OCI-LY1 (cell line): ENCODE results near the gene KRT16.

Experiments
- H2AFZ ChIP-seq: fragments of 200-600 bp; sonication (generic), shearing (Covaris generic); 2 replicates; pipeline ENCODE4 v1.6.0; 2014; ENCODE audit warnings: antibody characterized with exemption, mild to moderate bottlenecking, low read length
- H3F3A ChIP-seq: fragments of 200-600 bp; sonication (generic), shearing (Covaris generic); 2 replicates; pipeline ENCODE4 v1.6.0; 2014; ENCODE audit warnings: mild to moderate bottlenecking, antibody characterized with exemption, low read length, moderate library complexity; ENCODE audit not compliant: insufficient read depth
- H3K27ac ChIP-seq: fragments of 200-600 bp; sonication (generic); 2 replicates; pipeline ENCODE4 v1.5.1; 2014; ENCODE audit warnings: low read length, mixed run types, mild to moderate bottlenecking, low read depth; ENCODE audit not compliant: poor library complexity, severe bottlenecking
- H3K27me3 ChIP-seq: fragments of 200-600 bp; sonication (generic); 2 replicates; pipeline ENCODE4 v1.6.0; 2014; ENCODE audit warnings: antibody characterized with exemption, mild to moderate bottlenecking, low read length, moderate library complexity; ENCODE audit not compliant: insufficient read depth
- H3K36me3 ChIP-seq: fragments of 200-600 bp; sonication (generic); 2 replicates; pipeline ENCODE4 v1.6.1; 2014; ENCODE audit warnings: mild to moderate bottlenecking, antibody characterized with exemption, low read length, moderate library complexity, mixed read lengths; ENCODE audit not compliant: insufficient read depth
- H3K4me1 ChIP-seq: fragments of 200-600 bp; sonication (generic); 2 replicates; pipeline ENCODE4 v1.5.1; 2014; ENCODE audit warnings: mild to moderate bottlenecking, low read length, moderate library complexity; ENCODE audit not compliant: insufficient read depth, severe bottlenecking
- H3K4me2 ChIP-seq: fragments of 200-600 bp; sonication (generic), shearing (Covaris generic); 2 replicates; pipeline ENCODE4 v1.6.1; 2014; ENCODE audit warnings: low read length
- H3K4me3 ChIP-seq: fragments of 200-600 bp; sonication (generic); 2 replicates; pipeline ENCODE4 v1.5.1; 2014; ENCODE audit warnings: low read length, low read depth, mild to moderate bottlenecking, mixed read lengths; ENCODE audit not compliant: poor library complexity, severe bottlenecking
- H3K79me2 ChIP-seq: fragments of 200-600 bp; shearing (Covaris generic); 2 replicates; pipeline ENCODE4 v1.6.1; 2016; ENCODE audit warnings: mixed run types, low read length, mixed read lengths; ENCODE audit not compliant: insufficient read depth
- H3K9ac ChIP-seq: fragments of 200-600 bp; sonication (generic), shearing (Covaris generic); 2 replicates; pipeline ENCODE4 v1.6.1; 2014; ENCODE audit warnings: mild to moderate bottlenecking, low read length, mixed read lengths
- H3K9me2 ChIP-seq: fragments of 200-600 bp; sonication (generic), shearing (Covaris generic); 2 replicates; pipeline ENCODE4 v1.6.1; 2014; ENCODE audit warnings: low read depth, mild to moderate bottlenecking, low read length, mixed read lengths
- H3K9me3 ChIP-seq: fragments of 200-600 bp; shearing (Covaris generic); 2 replicates; pipeline ENCODE4 v1.6.1; 2014; ENCODE audit warnings: low read length, mixed read lengths
- H4K20me1 ChIP-seq: fragments of 200-600 bp; sonication (generic), shearing (Covaris generic); 2 replicates; pipeline ENCODE4 v1.6.0; 2016; ENCODE audit warnings: mild to moderate bottlenecking, low read length; ENCODE audit not compliant: insufficient read depth
- EZH2 ChIP-seq: fragments of 200-600 bp; sonication (generic), shearing (Covaris generic); IDR thresholded peaks from 2 replicates; pipeline ENCODE4 v1.8.0; 2017; ENCODE audit warnings: borderline replicate concordance, mixed run types, mild to moderate bottlenecking, antibody characterized with exemption, low read length, moderate library complexity, mixed read lengths
- TF ChIP-seq, protein P1 (sequence below): fragments of 200-600 bp; sonication (generic), shearing (Covaris generic); IDR thresholded peaks from 2 replicates; pipeline ENCODE4 v1.5.1; 2017; ENCODE audit warnings: mild to moderate bottlenecking, antibody characterized with exemption, low read length, moderate library complexity, mixed read lengths

KRT16 gene

DNA sequence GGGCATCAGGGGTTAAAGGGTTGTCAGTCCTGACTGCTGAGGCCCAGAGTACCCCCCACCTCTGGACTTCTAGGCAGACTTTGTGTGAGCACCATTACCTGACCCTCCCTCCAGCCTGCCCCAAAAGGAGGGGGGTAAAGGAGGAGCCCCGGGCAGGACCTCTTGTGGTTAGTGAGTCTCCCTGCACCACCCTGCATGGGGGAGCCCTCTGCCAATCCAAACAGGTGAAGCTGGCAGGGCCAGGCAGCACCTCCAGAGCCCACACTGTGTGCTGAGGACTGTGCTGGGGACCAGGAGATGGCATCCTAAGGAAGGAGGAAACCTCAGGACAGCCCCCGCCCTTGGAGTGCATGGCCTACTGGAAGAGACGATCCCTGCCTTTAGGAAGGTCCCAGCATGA is 23.3 kb downstream of the KRT16 start:
- H3K79me2 ChIP-seq = no peaks in the 10 kb centered on the region
- no peaks in the 10 kb centered on the region for H3K9me3 ChIP-seq
- no peak overlapping the region for H3K4me3 ChIP-seq
- TF ChIP-seq, protein P1, sequence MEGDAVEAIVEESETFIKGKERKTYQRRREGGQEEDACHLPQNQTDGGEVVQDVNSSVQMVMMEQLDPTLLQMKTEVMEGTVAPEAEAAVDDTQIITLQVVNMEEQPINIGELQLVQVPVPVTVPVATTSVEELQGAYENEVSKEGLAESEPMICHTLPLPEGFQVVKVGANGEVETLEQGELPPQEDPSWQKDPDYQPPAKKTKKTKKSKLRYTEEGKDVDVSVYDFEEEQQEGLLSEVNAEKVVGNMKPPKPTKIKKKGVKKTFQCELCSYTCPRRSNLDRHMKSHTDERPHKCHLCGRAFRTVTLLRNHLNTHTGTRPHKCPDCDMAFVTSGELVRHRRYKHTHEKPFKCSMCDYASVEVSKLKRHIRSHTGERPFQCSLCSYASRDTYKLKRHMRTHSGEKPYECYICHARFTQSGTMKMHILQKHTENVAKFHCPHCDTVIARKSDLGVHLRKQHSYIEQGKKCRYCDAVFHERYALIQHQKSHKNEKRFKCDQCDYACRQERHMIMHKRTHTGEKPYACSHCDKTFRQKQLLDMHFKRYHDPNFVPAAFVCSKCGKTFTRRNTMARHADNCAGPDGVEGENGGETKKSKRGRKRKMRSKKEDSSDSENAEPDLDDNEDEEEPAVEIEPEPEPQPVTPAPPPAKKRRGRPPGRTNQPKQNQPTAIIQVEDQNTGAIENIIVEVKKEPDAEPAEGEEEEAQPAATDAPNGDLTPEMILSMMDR = no peak
- no peak for TF ChIP-seq EZH2
- H3K4me1 ChIP-seq = no peaks in the 10 kb centered on the region
- no peak overlapping the region for H3K4me2 ChIP-seq
- H3K9ac ChIP-seq = no peak overlapping the region
- no peaks in the 10 kb centered on the region for H3K27me3 ChIP-seq
- H2AFZ ChIP-seq = no peak overlapping the region
- no peak overlapping the region for H3K27ac ChIP-seq
- no peaks in the 10 kb centered on the region for H3K36me3 ChIP-seq
- no peaks in the 10 kb centered on the region for H3F3A ChIP-seq
- H4K20me1 ChIP-seq = no peaks in the 10 kb centered on the region
- H3K9me2 ChIP-seq = no peaks in the 10 kb centered on the region

DNA sequence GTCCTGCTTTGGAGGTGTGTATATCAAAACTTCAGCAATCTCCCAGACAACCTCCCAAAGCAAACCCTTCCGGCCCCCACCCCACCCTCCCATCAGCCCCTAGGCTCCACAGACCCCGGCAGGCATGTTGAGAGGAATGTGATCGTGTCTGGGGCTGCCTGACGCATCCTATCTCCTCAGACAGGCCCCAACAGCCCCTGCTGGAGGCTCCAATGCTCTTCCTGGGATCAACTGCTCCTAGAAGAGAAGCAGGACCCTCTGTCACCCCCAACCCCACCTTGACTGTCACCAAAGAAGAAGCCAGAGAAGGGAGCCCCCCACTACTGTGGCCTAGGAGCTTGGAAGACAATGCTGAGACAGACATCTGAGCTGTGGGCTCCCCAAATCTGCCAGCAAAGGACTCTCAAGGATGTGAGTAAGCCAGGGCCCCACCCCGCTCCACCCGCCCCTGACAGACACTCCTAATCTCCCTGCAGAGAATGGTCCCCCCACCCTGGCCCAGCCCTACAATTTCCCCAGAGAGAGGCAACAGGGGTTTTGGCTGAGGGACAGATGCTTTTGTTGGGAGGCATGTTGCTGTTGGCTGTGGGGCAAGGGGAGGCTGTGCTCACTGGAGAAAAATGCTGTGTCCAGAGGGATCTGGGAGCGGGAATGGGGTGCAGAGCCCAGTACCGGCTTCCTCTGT is 24.3 kb downstream of the KRT16 start:
- TF ChIP-seq, protein P1 = no peak
- TF ChIP-seq EZH2 = no peak

DNA sequence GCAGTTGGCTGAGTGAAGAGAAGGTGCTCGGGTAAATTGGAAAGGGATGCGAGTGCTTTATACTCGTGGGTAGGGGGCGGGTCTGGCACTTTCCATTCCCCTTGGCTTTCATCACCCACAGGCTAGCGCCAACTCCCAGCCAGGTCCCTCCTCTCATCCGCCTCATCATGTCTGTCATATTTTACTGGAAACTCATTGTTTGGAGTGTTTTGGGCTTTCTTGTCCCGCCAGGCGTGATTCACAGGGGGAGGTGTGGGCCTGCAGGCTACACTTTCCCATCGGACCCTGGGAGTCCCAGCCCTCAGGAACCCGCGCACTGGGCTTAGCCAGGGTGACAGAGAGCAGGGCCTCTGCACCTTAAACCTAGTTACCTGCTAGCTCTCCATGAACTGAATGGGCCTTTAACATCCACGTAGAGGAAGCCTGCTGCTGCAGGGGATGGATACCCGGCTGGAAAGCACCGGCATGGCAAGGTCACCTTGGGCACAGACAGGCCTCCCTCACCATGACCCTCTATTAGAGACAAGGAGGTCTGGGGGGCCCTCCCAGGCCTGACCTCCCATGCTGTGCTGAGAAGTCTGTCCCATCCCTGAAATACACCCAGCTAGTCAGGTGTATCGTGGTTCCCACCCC is 25.6 kb downstream of the KRT16 start, which contains the start of gene KRT14:
KRT14 (minus strand) TSS at position 33 of the 633 bp plus-strand sequence. CDS start 61 bp downstream, outside the sequence.
- no peaks in the 10 kb centered on the region for H4K20me1 ChIP-seq
- H3K4me3 ChIP-seq = no peak within 1 kb of the TSS
- no peaks in the 10 kb centered on the region for H3K27me3 ChIP-seq
- H3K9me2 ChIP-seq = no peaks in the 10 kb centered on the region
- no peak within 1 kb of the TSS for H3K4me2 ChIP-seq
- no peaks in the 10 kb centered on the region for H3K79me2 ChIP-seq
- no peak within 1 kb of the TSS for H2AFZ ChIP-seq
- H3K27ac ChIP-seq = no peak within 1 kb of the TSS
- no peaks in the 10 kb centered on the region for H3K36me3 ChIP-seq
- no peaks in the 10 kb centered on the region for H3K9me3 ChIP-seq
- H3F3A ChIP-seq = no peaks in the 10 kb centered on the region
- H3K9ac ChIP-seq = no peak within 1 kb of the TSS
- no peaks in the 10 kb centered on the region for H3K4me1 ChIP-seq
- TF ChIP-seq EZH2 = no peak
- TF ChIP-seq, protein P1 = no peak

More for the DNA sequence above, 24.3 kb downstream of the KRT16 start:
- Histone ChIP-seq H3K36me3 (no peaks in the 10 kb centered on the region), H3K79me2 (no peaks in the 10 kb centered on the region), H4K20me1 (no peaks in the 10 kb centered on the region), H3K4me2 (no peak overlapping the region), H3K9me2 (no peaks in the 10 kb centered on the region), H3K4me3 (no peak overlapping the region), H3K9ac (no peak overlapping the region), H2AFZ (no peak overlapping the region), H3K27me3 (no peaks in the 10 kb centered on the region), H3K27ac (no peak overlapping the region), H3F3A (no peaks in the 10 kb centered on the region), H3K9me3 (no peaks in the 10 kb centered on the region), H3K4me1 (no peaks in the 10 kb centered on the region)
